NCI-H146 (cell line): ENCODE measurements around the gene XRCC6.
"Not testable (repeated sequence)": the region's sequence is repeated elsewhere in the genome, so short reads cannot be mapped to it uniquely, and the experiment has no call there.

Source experiments
- DNase-seq: peaks from one replicate; lab custom pipeline; 2025; lab: John Stamatoyannopoulos, UW

The XRCC6 gene

DNA sequence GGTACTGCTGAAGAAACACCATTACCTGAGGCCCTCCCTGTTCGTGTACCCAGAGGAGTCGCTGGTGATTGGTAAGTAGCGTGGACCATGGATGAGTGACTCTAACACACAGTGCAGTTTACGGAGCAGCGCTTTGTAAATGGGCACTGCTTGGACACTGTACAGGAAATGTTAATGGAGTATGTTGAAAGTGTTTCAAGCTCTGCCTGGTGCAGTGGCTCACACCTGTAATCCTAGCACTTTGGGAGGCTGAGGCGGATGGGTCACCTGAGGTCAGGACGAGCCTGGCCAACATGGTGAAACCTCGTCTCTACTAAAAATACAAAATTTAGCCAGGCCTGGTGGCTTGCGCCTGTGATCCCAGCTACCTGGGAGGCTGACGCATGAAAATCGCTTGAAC, 29.7 kb downstream of the XRCC6 start:
- DNase-seq: no peak

DNA sequence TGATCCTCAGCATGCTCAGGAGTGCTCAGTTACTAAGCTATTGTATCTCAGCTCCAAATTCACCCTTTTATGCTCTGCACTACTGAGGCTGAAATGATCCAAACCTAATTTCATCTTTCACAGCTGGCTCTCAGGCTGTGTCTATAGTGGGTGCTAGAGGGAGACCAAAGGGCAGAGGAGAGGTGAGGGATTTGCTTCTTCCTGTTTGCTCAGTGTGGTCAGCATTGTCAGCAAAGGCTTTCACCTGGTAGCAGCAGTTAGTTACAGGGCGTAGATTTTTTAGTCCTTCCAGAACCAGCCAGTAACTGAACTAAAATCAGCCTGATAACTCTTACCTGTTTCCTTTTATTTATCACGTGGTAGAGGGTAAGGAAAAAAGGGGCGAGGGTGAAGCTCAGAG, 33.2 kb downstream of the XRCC6 start:
- DNase-seq: no peak

- DNase-seq: no peak
Observed at GRCh38 chr22:41656556-41656955, 35.5 kb downstream of the XRCC6 start.

DNA sequence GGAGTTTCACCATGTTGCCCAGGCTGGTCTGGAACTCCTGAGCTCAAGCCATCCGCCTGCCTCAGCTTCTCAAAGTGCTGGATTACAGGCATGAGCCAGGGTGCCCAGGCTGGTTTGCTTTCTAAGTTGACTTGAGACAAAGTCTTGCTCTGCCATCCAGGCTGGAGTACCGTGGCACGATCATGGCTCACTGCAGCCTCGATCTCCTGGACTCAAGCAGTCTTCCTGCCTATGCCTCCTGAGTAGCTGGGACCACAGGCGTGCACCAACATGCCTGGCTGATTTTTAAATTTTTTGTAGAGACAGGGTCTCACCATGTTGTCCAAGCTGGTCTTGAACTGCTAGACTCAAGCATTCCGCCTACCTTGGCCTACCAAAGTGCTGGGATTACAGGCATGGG, 36.6 kb downstream of the XRCC6 start:
- no peak for DNase-seq

DNA sequence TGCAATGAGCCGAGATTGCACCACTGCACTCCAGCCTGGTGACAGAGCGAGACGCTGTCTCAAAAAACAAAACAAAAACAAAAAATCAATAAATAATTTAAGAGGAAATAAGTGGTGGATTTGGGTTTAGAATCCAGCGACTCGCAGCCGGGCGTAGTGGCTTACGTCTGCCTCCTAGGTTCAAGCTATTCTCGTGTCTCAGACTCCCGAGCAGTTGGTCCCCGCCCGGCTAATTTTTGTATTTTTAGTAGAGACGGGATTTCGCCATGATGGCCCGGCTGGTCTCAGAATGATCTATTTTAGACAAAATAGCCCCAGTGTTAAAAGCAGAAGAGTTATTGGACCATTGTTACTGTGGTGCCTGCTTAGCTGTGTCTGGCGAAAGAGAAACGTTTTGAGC, 37.8 kb downstream of the XRCC6 start:
- DNase-seq: no peak

DNA sequence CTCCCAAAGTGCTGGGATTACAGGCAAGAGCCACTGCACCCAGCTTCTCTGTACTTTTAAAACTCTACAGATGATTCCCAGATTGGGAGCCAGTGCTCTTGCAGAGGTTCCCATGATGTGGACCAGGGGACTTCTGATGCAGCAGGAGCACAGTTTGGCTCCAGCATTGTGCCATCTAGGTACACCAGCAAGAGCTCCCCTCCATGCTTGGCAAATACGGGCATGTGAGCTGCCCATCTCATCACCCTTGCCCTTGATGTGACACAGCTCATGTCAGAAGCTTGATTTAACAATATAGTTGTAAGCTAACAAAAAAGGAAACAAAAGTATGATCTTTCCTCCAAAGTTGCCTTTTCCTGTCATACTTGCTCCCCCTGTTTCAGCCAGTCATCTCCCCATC, 38.8 kb downstream of the XRCC6 start:
- no peak for DNase-seq

DNA sequence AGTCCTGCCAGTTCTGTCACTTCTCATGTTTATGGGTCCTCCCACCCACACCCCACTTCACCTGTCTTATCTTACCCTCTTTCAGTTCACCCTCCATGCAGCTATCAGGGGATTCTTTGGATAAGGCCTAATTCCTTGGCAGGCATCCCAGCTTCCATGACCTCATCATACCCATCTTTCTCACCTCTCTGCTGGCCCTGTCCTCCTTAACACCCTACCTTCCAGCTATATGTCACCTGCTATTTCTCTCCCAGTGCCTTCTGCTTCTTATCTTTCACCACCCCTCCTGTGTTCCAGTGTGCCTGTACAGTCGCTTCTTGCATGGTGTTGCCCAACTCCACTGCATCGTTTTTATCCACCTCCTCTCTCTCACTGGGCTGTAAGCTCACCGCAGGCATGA, 39.3 kb downstream of the XRCC6 start:
- DNase-seq: no peak

- no peak for DNase-seq
Observed at GRCh38 chr22:41661088-41661487, 40.0 kb downstream of the XRCC6 start.

- no peak for DNase-seq
Observed at GRCh38 chr22:41661713-41662112, 40.6 kb downstream of the XRCC6 start.

- not testable (repeated sequence) for DNase-seq
Observed at GRCh38 chr22:41663594-41663993, 42.5 kb downstream of the XRCC6 start.

DNA sequence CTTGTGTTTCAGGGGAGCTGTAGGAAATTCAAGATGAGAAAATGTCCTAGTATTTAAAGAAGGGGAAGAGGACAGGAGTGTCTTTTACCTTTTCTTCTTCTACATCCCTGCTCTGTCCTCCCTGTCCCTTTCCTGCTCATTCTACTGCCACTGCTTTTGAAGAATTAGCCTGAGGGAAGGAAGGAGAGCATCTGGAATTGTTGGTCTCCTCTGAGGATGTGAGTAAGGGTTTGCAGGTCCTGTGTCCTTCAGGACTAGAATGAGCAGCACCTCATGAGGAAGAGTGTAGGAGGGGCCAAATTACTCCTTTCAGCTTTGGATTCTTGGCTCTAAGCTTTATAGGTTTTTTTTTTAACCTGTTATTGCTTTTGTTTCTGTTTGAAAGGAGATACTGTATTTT, 43.4 kb downstream of the XRCC6 start:
- no peak for DNase-seq

DNA sequence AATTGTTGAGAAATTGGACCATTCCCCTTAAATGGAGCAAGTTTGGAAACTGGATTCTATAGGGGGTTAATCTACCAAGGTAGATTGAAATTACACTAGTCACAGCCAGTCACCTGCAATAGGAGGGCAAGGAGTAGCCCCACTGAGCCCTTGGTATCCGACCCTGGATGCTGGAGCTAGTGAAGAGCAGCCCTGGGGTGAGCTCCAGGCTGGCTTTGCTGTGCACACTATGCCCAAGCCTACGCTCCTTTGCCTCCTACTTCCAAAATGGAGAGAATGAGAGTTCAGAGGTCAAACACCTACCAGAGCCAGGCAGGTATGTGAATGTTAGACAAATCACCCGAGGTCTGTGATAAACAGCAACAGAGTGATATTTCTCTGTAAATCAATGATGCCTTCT, 43.9 kb downstream of the XRCC6 start:
- no peak for DNase-seq

- DNase-seq: no peak
Observed at GRCh38 chr22:41668971-41669911, 48.1 kb downstream of the XRCC6 start.

- not testable (repeated sequence) for DNase-seq
Observed at GRCh38 chr22:41672096-41672495, 51.0 kb downstream of the XRCC6 start.

DNA sequence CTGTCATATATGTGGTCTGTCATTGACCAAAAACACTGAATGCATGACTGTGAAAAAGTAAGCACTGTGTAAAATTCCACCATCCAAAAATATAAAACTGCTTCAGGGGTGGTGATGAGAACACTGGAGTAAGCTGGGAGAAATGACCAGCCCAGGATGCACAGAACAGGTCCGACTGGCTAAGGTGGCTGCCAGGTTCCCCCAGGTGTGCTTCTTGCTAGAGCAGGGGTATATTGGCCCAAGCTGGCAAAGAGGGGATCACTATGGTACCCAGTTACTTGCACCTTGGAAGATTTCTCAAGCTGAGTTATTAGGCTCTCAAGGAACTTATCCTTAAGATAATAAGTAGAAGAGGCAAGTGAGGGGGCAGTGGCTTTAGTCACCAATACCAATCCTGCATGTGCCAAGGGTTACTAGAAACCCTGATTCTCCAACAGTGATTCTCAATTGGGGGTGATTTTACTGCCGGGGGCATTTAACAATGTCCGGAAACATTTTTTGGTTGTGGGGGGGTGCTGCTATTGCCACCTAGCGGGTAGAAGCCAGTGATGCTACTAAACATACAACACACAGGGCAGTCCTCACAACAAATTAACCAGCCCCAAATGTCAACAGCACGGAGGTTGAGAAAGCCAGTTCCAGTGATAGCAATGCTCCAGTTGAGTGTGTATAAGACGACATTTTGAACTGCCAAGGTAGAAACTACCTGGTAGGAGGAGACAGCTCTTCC, 51.9 kb downstream of the XRCC6 start:
- DNase-seq: no peak

DNA sequence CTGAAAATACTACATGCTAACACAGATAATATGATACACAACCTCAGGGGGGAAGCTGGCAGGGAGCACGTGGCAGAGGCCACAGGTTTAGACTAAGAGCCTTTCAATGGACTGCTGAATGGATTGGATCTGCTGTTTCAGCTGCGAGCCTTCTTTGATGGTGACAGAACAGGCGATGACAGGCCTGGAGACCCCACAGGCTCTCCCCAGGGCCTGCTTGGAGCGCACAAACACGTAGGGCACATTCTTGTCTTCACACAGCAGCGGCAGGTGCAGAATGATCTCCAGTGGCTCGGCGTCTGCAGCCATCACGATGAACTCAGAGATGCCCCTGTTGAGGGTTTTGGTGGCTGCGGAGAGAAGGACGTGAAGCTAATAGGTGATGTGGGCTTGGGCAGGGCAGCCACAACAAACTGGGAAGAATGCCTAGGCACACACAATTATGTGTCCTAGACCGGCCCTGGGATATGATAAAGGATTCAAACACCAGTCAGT, 53.8 kb downstream of the XRCC6 start:
- no peak for DNase-seq

DNA sequence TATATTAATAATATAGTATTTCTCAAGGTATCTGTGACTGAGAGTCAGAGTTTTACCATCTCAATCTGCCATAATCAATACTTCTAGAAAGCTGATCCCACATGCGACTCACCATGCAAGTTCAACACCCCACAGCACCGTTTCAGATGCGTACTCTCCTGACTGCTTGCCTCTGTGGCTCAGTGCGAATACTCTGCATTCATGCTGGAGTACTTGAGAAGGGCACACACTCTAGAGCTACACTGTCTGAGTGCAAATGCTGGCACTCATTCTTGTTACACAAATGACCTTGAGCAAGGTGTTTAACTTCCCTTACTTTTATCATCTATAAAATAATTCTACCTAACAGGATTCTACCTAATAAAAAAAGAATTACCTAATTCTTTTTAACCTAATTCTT, 55.0 kb downstream of the XRCC6 start:
- no peak for DNase-seq

- DNase-seq: no peak
Observed at GRCh38 chr22:41681616-41682015, 60.5 kb downstream of the XRCC6 start.

DNA sequence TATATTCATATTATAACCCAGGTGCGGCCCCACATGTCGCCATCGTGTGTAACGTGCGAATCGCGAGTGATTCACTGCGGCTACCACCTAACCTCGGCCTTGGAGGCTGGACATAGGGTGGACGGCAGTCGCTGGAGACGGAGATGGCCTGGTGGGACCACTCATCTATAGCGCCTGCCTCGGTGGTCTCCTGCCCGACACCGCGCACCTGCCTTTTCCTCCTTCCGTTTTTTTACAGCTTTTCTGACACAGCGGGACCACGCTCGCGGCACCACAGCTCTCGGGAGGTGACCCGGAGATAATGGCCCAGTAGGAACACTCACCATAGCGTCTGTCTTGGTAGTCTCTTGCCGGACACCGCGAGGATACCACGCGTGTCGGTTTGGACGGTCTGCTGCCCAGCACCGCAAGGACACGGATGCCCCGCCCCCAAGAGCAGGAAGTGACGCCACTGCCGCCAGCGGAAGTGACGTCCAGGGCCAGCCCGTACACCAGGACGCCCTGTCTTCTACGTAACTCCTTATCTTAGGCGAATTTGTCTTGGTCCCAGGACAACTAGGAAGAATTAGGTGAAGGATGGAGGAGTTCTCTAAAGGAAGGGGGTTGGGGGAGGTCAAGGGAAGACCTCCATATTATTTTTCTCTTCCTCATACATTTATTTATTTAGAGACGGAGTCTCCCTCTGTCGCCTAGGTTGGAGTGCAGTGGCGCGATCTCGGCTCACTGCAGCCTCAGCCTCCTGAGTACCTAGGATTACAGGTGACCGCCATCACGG, 61.1 kb downstream of the XRCC6 start:
- no peak for DNase-seq

- no peak for DNase-seq
Observed at GRCh38 chr22:41683052-41683451, 62.0 kb downstream of the XRCC6 start.

DNA sequence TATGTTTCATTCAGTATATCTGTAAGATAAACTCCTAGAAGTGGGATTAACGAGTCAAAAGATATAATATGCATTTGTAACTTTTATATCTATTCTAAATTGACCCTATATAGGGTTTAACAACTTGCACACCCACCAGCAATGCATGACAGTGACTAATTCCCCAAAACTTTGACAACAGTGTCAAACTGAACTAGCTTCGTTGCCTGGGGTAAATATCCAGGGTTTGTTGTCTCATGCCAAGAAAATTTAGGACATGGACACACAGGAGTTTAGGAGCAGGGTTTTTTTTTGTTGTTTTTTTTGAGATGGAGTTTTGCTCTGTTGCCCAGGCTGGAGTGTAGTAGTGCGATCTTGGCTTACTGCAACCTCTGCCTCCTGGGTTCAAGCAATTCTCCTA, 62.5 kb downstream of the XRCC6 start:
- no peak for DNase-seq

GRCh38 chr22:41684194-41684593, 63.1 kb downstream of the XRCC6 start:
- DNase-seq: no peak
